GM12878 (cell line): ENCODE results near the gene HSPB6. TPM values are rescaled to one million over a fixed set of nuclear protein-coding genes. Genes with fewer than 3 reads are reported as not detected.

ENCODE experiments used
- ATAC-seq: fragments of 200-7000 bp; cut with Tn5 transposase; 3 replicates; pipeline ENCODE4 v1.9.1; 2020; ENCODE audit warnings: mild to moderate bottlenecking, moderate library complexity
- BruUV-seq: library from RNA; stranded (reverse); fragments of 400-500 nt; replicated peaks from 2 replicates; lab custom pipeline; 2021; lab: Mats Ljungman, UMichigan
- CTCF ChIA-PET: fragments of 300-600 bp; sonication (Branson Sonifier 250); formaldehyde crosslinking; extraction: SDS; loops from one replicate; lab custom pipeline; 2021; ENCODE audit warnings: inconsistent platforms; lab: Yijun Ruan, JAX
- POLR2A ChIA-PET: fragments of 350-600 bp; formaldehyde crosslinking; extraction: SDS; loops from one replicate; lab custom pipeline; 2021; ENCODE audit warnings: inconsistent platforms; lab: Charles Lee
- RAD21 ChIA-PET: fragments of 300-600 bp; sonication (Branson Sonifier 250); formaldehyde crosslinking; loops from one replicate; lab custom pipeline; 2023; ENCODE audit warnings: antibody characterized with exemption; ENCODE audit not compliant: unreplicated experiment; lab: Charles Lee
- SMC1A ChIA-PET: fragments of 300-600 bp; sonication (Branson Sonifier 250); formaldehyde crosslinking; loops from one replicate; lab custom pipeline; 2023; ENCODE audit not compliant: unreplicated experiment, uncharacterized antibody; lab: Charles Lee
- DNase-seq: peaks from one replicate; pipeline ENCODE4 v3.0.0-alpha.2; 2011; ENCODE audit warnings: low read depth, low spot score
- FAIRE-seq: peaks from 3 replicates; lab custom pipeline; 2011; peaks lifted over from hg19 to GRCh38; lab: Jason Lieb, UNC
- H2AFZ ChIP-seq: 2 replicates; pipeline ENCODE4 v1.6.0; 2011; ENCODE audit warnings: low read depth, low read length, control low read depth; ENCODE audit not compliant: control insufficient read depth
- H3K27ac ChIP-seq: 2 replicates; pipeline ENCODE4 v1.5.1; 2011; ENCODE audit warnings: control low read depth; ENCODE audit not compliant: control insufficient read depth, insufficient read depth
- H3K27me3 ChIP-seq, 2 experiments: replicated peaks in 1 of 2; 2 replicates each; pipeline versions ENCODE4 v1.6.0 to v1.6.1; 2011; ENCODE audit warnings: low read length in 1 of 2; ENCODE audit not compliant: control insufficient read depth in 2 of 2, insufficient read depth in 2 of 2
- H3K36me3 ChIP-seq, 2 experiments: 2 replicates each; pipeline ENCODE4 v1.5.1; 2011; ENCODE audit warnings: low read length in 1 of 2; ENCODE audit not compliant: control insufficient read depth in 2 of 2, insufficient read depth in 2 of 2
- H3K4me1 ChIP-seq: 2 replicates; pipeline ENCODE4 v1.6.1; 2011; ENCODE audit warnings: mild to moderate bottlenecking, low read length, moderate library complexity, mixed read lengths; ENCODE audit not compliant: control insufficient read depth, insufficient read depth
- H3K4me2 ChIP-seq: 2 replicates; pipeline ENCODE4 v1.6.0; 2011; ENCODE audit warnings: control low read depth; ENCODE audit not compliant: control insufficient read depth, insufficient read depth
- H3K4me3 ChIP-seq: fragments of 200-600 bp; sonication (generic); 2 replicates; pipeline ENCODE4 v1.5.1; 2016
- H3K79me2 ChIP-seq: 2 replicates; pipeline ENCODE4 v1.6.0; 2011; ENCODE audit warnings: low read length; ENCODE audit not compliant: control insufficient read depth, insufficient read depth
- H3K9ac ChIP-seq: 2 replicates; pipeline ENCODE4 v1.8.0; 2011; ENCODE audit warnings: low read length, control low read depth, mixed read lengths; ENCODE audit not compliant: control insufficient read depth, insufficient read depth
- H3K9me3 ChIP-seq: replicated peaks from 3 replicates; pipeline ENCODE4 v1.5.1; 2011; ENCODE audit warnings: mild to moderate bottlenecking, low read length; ENCODE audit not compliant: control insufficient read depth, insufficient read depth
- H4K20me1 ChIP-seq: 2 replicates; pipeline ENCODE4 v1.6.0; 2011; ENCODE audit not compliant: control insufficient read depth, insufficient read depth
- POLR2A ChIP-seq: IDR thresholded peaks from 2 replicates; pipeline ENCODE4 v1.6.1; 2011; ENCODE audit warnings: low read depth, mild to moderate bottlenecking, low read length
- SKIL ChIP-seq: fragments of 450-650 bp; IDR thresholded peaks from 2 replicates; pipeline ENCODE4 v1.6.1; 2017; ENCODE audit warnings: mild to moderate bottlenecking, low read depth, inconsistent platforms; ENCODE audit not compliant: poor library complexity, severe bottlenecking
- USF1 ChIP-seq: IDR thresholded peaks from 2 replicates; pipeline ENCODE4 v1.6.1; 2011; ENCODE audit warnings: borderline replicate concordance, low read depth, mild to moderate bottlenecking, moderate library complexity, mixed read lengths, low read length; ENCODE audit not compliant: insufficient read depth; ENCODE audit errors: extremely low read length
- WRNIP1 ChIP-seq: IDR thresholded peaks from 2 replicates; pipeline ENCODE4 v1.6.1; 2011; ENCODE audit warnings: low read depth, low read length, improper control_type of control experiment, borderline replicate concordance
- ZNF622 ChIP-seq: fragments of 450-650 bp; IDR thresholded peaks from 2 replicates; pipeline ENCODE4 v1.6.1; 2017; ENCODE audit warnings: mild to moderate bottlenecking, inconsistent platforms
- WGBS: methylation state at CpG from one replicate; pipeline ENCODE4 v1.1.6; 2016; ENCODE audit warnings: low lambda C conversion rate; ENCODE audit not compliant: insufficient replicate concordance, insufficient coverage; ENCODE audit errors: missing lambda C conversion rate; 5-methylcytosine and 5-hydroxymethylcytosine counted together
- in situ Hi-C: fragments of 300-500 bp; cut with MboI; formaldehyde crosslinking; loops from 9 replicates; pipeline ENCODE4 v1.14.3; 2018; ENCODE audit warnings: mixed read lengths
- intact Hi-C: fragments of 100-400 bp; cut with micrococcal nuclease; formaldehyde crosslinking; loops from one replicate; pipeline ENCODE4 v1.14.2; 2022; ENCODE audit not compliant: unreplicated experiment
- polyA plus RNA-seq, 11 experiments: library from polyadenylated mRNA; depleted of rRNA in 4 of 11; unstranded in 6 of 11; stranded (reverse) in 5 of 11; fragments of >200 nt; fragmentation: Nextera tagmentation in 4 of 11; fragmentation: Illumina TruSeq in 1 of 11; extraction: Ambion mirVana in 4 of 11; extraction: Trizol in 1 of 11; gene quantifications; 1 replicate in 1 of 11; 2 replicates in 10 of 11; pipeline versions ENCODE4 v1.2.1 to v1.2.3, GENCODE V29; 2011 to 2016; ENCODE audit warnings: inconsistent platforms in 2 of 11, missing spikeins in 2 of 11, low read depth in 1 of 11
- total RNA-seq, 4 experiments: library from RNA; depleted of rRNA in 3 of 4; stranded (reverse); fragments of >200 nt in 3 of 4; fragmentation: Illumina TruSeq in 1 of 4; extraction: Trizol in 1 of 4; gene quantifications; 2 replicates each; pipeline versions ENCODE4 v1.2.1 to v1.2.3, GENCODE V29; 2013 to 2021
- TF ChIP-seq, protein P1 (sequence below): fragments of 450-650 bp; IDR thresholded peaks from 2 replicates; pipeline ENCODE4 v1.6.1; 2017; ENCODE audit warnings: antibody characterized with exemption, mild to moderate bottlenecking, moderate library complexity

HSPB6 gene
- total and polyA plus RNA-seq, 10 of the 15 experiments (the other 5 are each of a cell fraction or from before 2014, with no cell fraction given) = 0.09 to 1.6 (median 0.36) TPM; not detected in 4

GRCh38 chr19:35740108-35740422 lies 16.8 kb downstream of the HSPB6 start:
- TF ChIP-seq WRNIP1 (no peak), ZNF622 (no peak), SKIL (no peak), USF1 (no peak), POLR2A (no peak)
- TF ChIP-seq, protein P1, sequence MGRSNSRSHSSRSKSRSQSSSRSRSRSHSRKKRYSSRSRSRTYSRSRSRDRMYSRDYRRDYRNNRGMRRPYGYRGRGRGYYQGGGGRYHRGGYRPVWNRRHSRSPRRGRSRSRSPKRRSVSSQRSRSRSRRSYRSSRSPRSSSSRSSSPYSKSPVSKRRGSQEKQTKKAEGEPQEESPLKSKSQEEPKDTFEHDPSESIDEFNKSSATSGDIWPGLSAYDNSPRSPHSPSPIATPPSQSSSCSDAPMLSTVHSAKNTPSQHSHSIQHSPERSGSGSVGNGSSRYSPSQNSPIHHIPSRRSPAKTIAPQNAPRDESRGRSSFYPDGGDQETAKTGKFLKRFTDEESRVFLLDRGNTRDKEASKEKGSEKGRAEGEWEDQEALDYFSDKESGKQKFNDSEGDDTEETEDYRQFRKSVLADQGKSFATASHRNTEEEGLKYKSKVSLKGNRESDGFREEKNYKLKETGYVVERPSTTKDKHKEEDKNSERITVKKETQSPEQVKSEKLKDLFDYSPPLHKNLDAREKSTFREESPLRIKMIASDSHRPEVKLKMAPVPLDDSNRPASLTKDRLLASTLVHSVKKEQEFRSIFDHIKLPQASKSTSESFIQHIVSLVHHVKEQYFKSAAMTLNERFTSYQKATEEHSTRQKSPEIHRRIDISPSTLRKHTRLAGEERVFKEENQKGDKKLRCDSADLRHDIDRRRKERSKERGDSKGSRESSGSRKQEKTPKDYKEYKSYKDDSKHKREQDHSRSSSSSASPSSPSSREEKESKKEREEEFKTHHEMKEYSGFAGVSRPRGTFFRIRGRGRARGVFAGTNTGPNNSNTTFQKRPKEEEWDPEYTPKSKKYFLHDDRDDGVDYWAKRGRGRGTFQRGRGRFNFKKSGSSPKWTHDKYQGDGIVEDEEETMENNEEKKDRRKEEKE = no peak
- intact Hi-C loops = loop anchor here (2.0 kb wide), 2 partner anchors 23 to 47 kb away; no protein-coding TSS in a partner anchor
- Histone ChIP-seq H2AFZ (peak overlapping the region; percentile 67; the same call in 1 of the 2 replicates), H3K4me1 (peaks cover 26% of the 10 kb centered on the region), H3K4me3 (peak overlapping the region; percentile 83), H3K9ac (peak overlapping the region; percentile 57; the same call in 1 of the 2 replicates), H3K27me3 (no peaks in the 10 kb centered on the region), H3K79me2 (peaks cover 23% of the 10 kb centered on the region), H3K9me3 (no peaks in the 10 kb centered on the region), H4K20me1 (no peaks in the 10 kb centered on the region), H3K4me2 (peak overlapping the region; percentile 99), H3K36me3 (peaks cover 13 to 25% of the 10 kb centered on the region in 2 experiments; a peak in 3 of 4 replicates), H3K27ac (0 out of 2 replicates have a peak overlapping the region, but pooled peaks have one; percentile 19)
- CTCF ChIA-PET = interaction anchor here (1.0 to 1.3 kb wide), 6 partner anchors 12 to 245 kb away, joined by 3 to 8 read pairs (median 3); no protein-coding TSS in a partner anchor
- SMC1A ChIA-PET = interaction anchor here (0.7 to 1.7 kb wide), 6 partner anchors 26 to 163 kb away, joined by 3 to 7 read pairs (median 4); partner anchors contain the start of gene NFKBID
- RAD21 ChIA-PET = interaction anchor here (1.0 to 2.5 kb wide), 8 partner anchors 21 to 191 kb away, joined by 4 to 18 read pairs (median 6); no protein-coding TSS in a partner anchor
- POLR2A ChIA-PET = interaction anchor here (0.9 to 7.1 kb wide), 12 partner anchors 8 to 191 kb away, joined by 4 to 91 read pairs (median 4); partner anchors contain the start of gene LIN37
- WGBS = 1% methylated on average over 16 of the region's 16 CpGs
- no TSS peak for BruUV-seq
- DNase-seq = no peak
- peak; percentile 14 for ATAC-seq
- no peak for FAIRE-seq
- in situ Hi-C loops = no loop called here
